GM12865 (cell line): ENCODE results near the gene HELB.

Experiments used
- DNase-seq: peaks from one replicate; pipeline ENCODE4 v3.0.0; 2010; ENCODE audit warnings: low read depth
- H3K4me3 ChIP-seq: 2 replicates; pipeline ENCODE4 v1.5.1; 2011; ENCODE audit warnings: mild to moderate bottlenecking, low read depth, low read length, control low read depth
- CTCF ChIP-seq: IDR thresholded peaks from 2 replicates; pipeline ENCODE4 v1.5.1; 2011; ENCODE audit warnings: low read length, control low read depth, low read depth, inconsistent platforms; ENCODE audit not compliant: insufficient read depth; ENCODE audit errors: missing control alignments

HELB gene

GRCh38 chr12:66351301-66351700, 49.0 kb downstream of the HELB start:
- no peak for TF ChIP-seq CTCF
- DNase-seq: no peak
- no peak overlapping the region for H3K4me3 ChIP-seq

GRCh38 chr12:66352197-66352596, 49.9 kb downstream of the HELB start:
- no peak overlapping the region for H3K4me3 ChIP-seq
- TF ChIP-seq CTCF: peak; percentile 34
- peak; percentile 54 for DNase-seq

- TF ChIP-seq CTCF: no peak
- no peak for DNase-seq
- no peak overlapping the region for H3K4me3 ChIP-seq
Observed at GRCh38 chr12:66352899-66353298, 50.6 kb downstream of the HELB start.

- no peak for TF ChIP-seq CTCF
- no peak for DNase-seq
- no peak overlapping the region for H3K4me3 ChIP-seq
Observed at GRCh38 chr12:66354291-66354690, 52.0 kb downstream of the HELB start.

GRCh38 chr12:66359300-66359699, 57.0 kb downstream of the HELB start:
- no peak overlapping the region for H3K4me3 ChIP-seq
- no peak for TF ChIP-seq CTCF
- DNase-seq: no peak

GRCh38 chr12:66361703-66362102, 59.4 kb downstream of the HELB start:
- no peak for DNase-seq
- TF ChIP-seq CTCF: no peak
- no peak overlapping the region for H3K4me3 ChIP-seq

GRCh38 chr12:66365718-66366490, 63.6 kb downstream of the HELB start:
- TF ChIP-seq CTCF: no peak
- no peak overlapping the region for H3K4me3 ChIP-seq
- DNase-seq: no peak
